Activated naive CD8-positive, alpha-beta T cell (primary cell): ENCODE results near the gene CBL.

Source experiments
- H3K27ac Mint-ChIP-seq: one replicate; pipeline ENCODE4 v1.8.0; 2021; ENCODE audit warnings: mixed read lengths
- H3K27me3 Mint-ChIP-seq: one replicate; pipeline ENCODE4 v1.8.0; 2021; ENCODE audit warnings: mixed read lengths
- H3K36me3 Mint-ChIP-seq: one replicate; pipeline ENCODE4 v1.8.0; 2021; ENCODE audit warnings: mixed read lengths
- H3K4me1 Mint-ChIP-seq: one replicate; pipeline ENCODE4 v1.8.0; 2021; ENCODE audit warnings: low read depth, mixed read lengths
- H3K4me3 Mint-ChIP-seq: one replicate; pipeline ENCODE4 v1.8.0; 2021; ENCODE audit warnings: mild to moderate bottlenecking, mixed read lengths
- H3K9me3 Mint-ChIP-seq: one replicate; pipeline ENCODE4 v1.8.0; 2021; ENCODE audit warnings: low read depth, mixed read lengths

The CBL gene

DNA sequence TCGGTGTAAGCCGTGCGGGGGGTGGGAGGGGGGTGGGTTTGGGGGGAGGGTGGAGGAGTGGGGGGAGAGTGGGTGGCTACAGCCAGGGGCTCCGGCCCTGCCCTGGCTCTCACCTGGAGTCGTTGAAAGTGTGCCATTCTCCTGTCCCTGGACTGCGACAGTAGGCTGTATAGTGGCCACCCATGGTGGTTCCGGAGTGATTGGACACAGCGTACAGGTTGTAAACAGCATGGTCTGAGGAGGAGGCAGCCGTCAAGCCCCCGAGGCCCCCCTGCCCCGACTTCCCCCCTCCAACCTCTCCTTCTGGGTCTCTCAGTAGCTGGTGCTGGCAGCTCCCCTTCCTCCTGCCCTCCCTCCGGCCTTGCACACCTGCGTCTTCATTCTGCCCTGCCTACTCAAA is 150.9 kb downstream of the CBL start:
- no peaks in the 10 kb centered on the region for H3K36me3 Mint-ChIP-seq
- peak overlapping the region; percentile 80 for H3K4me3 Mint-ChIP-seq
- peaks cover 5% of the 10 kb centered on the region for H3K4me1 Mint-ChIP-seq
- no peaks in the 10 kb centered on the region for H3K9me3 Mint-ChIP-seq
- peaks cover 20% of the 10 kb centered on the region for H3K27me3 Mint-ChIP-seq
- no peak overlapping the region for H3K27ac Mint-ChIP-seq
